Measurements from ENCODE around the gene CCDC9.
A peak's percentile ranks its signal among the peaks of the same experiment; 100 is the strongest.
"Not testable (repeated sequence)": the region's sequence is repeated elsewhere in the genome, so short reads cannot be mapped to it uniquely, and the experiment has no call there.

Gene CCDC9

DNA sequence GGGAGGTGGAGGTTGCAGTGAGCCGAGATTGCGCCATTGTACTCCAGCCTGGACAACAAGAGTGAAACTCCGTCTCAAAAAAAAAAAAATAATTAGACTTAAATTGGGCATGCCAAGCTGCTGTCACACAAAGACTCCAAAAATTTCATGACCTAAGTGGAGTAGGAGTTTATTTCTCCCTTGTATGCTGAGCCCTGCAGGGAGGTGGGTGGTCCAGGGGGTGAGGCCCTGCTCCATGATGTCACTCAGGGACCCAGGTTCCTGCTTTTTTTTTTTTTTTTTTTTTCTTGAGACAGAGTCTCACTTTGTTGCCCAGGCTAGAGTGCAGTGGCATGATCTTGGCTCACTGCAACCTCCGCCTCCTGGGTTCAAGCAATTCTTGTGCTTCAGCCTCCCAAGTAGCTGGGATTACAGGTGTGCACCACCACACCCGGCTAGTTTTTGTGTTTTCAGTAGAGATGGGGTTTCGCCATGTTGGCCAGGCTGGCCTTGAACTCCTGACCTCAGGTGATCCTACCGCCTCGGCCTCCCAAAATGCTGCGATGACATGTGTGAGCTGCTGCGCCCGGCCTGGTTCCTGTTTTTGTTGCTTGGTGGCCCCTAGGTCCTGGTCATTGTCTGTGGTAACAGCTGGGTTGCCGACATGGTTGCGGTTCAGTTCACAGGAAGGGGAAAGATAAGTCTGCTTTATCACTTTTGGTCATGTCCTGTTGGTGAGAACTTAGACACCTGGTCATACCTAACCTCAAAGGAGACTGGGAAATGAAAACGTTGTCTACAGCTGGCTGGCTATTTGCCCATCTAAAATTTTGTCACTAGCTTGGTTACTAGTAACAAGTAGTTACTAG is 5.8 kb downstream of the CCDC9 start:
- not testable (repeated sequence) for DNase-seq (ENCODE audit: low read depth)

DNA sequence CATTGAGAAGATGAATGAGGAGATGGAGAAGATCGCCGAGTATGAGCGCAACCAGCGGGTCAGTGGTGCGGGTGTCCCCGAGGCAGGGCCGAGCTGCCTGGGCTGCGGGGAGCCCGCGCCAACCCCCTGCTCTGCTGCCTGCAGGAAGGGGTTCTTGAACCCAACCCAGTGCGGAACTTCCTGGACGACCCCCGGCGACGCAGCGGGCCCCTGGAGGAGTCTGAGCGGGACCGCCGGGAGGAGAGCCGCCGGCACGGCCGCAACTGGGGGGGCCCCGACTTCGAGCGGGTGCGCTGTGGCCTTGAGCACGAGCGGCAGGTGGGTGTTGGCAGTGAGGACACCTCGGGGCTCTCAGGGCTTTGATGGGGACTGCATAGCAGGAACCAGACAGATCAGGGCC is 8.3 kb downstream of the CCDC9 start:
- DNase-seq (ENCODE audit: low read depth) = no peak

- no peak for DNase-seq (ENCODE audit: low read depth)
Measured at GRCh38 chr19:47266401-47266941, 10.1 kb downstream of the CCDC9 start.

DNA sequence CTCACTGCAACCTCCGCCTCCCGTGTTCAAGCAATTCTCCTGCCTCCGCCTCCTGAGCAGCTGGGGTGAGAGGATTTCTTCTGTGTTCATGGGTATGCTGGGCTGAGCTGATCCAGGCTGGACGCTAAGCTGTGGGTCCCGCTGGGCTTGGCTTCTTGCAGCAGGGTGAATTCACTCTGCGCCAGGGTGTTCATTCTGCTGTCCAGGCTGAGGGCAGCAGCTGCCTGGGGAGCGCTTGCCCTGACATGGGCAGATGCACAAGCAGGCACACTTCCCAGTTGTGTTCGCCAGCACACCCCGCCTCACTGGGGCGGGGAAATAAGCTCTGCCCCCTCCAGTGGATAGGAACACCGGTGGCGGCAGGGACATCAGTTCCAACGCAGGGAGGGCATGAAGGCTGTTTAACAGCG is 11.0 kb downstream of the CCDC9 start:
- DNase-seq (ENCODE audit: low read depth) = no peak

DNA sequence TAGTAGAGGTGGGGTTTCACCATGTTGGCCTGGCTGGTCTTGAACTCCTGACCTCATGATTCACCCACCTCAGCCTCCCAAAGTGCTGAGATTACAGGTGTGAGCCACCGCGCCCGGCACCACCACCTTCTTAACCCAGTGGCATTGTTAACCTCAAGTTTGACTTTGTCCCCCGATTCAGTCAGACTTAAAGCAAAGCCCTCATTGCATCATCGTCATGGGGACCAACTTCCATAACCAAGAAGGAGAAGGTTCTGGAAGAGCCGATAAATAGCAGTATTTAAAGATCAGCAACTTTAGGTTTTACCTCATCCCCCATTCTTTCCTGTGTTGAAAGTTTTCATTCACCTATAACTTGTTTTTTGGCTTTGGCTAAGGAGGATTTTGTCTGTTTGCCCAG is 11.7 kb downstream of the CCDC9 start:
- no peak for DNase-seq (ENCODE audit: low read depth)

- no peak for DNase-seq (ENCODE audit: low read depth)
Measured at GRCh38 chr19:47269596-47269995, 13.3 kb downstream of the CCDC9 start.

GRCh38 chr19:47270408-47270807 is 14.1 kb downstream of the CCDC9 start:
- DNase-seq (ENCODE audit: low read depth) = no peak

DNA sequence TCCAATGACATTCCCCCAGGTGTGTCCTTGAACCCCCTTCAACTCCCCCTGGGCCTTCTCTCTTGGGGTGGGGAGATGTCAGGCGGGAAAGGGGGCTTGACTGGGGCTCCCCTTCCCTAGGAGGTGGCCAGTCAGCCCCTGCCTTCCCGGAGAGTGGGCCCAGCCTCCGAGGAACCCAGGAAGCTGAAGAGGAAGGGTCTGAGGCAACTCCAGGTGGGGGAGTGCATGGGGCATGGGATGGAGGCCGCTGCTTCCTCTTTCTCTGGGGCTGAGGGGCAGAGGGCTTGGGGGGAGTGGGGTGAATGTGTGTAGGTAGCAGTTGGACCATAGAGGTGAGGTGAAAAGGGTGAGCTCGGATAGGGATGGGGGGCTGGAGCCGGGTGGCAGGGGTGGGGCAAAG is 15.6 kb downstream of the CCDC9 start:
- DNase-seq (ENCODE audit: low read depth) = no peak

- no peak for DNase-seq (ENCODE audit: low read depth)
Measured at GRCh38 chr19:47272448-47273312, 16.4 kb downstream of the CCDC9 start.

GRCh38 chr19:47273313-47274070 is 17.2 kb downstream of the CCDC9 start:
- peak; percentile 84 for DNase-seq (ENCODE audit: low read depth)

DNA sequence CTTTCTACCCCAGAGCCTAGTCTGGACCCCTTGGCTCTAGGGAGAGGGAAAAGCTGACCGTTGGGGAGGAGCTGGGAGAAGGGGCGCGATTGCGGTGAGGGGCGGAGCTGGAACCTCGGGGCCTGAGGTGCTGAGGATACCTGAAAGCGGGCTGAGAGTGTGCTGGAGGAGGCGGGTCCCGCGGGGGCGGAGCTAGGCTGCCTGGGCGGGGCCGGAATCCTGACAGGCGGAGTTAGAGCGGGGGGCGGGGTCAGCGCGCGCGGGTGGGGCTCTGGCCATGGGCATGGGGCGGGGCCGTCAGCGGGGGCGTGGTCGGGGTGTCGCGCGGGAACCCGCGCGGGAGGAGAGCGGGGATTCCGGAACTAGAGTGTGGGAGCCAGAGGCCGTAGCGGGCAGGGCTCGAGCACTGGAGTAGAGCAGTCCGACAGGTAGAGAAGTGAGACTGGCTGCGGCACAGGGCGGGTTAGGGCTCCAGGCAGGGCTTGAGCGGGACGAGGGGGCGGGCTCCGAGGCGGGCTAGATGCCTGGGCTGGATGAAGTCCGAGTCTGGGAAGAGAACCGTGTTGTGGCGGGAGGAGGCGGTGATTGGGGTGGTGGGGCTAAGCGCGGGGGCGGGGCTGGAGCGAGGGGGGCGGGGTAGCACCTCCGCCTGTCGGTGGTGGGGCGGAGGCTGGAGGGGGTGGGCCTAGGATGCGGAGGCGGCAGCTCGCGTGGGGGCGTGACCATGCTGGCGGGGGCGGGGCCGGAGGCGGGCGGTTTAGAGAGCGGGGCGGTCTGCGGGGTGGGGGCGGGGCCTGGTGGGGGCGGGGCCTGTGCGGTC is 18.0 kb downstream of the CCDC9 start, which contains the start of gene INAFM1:
Gene INAFM1 (plus strand): TSS at position 815 of the 820 bp plus-strand sequence. CDS start 35 bp downstream, outside the sequence.
- peak; percentile 97 for DNase-seq (ENCODE audit: low read depth)

GRCh38 chr19:47274891-47275761 is 18.8 kb downstream of the CCDC9 start:
- no peak for DNase-seq (ENCODE audit: low read depth)

- no peak for DNase-seq (ENCODE audit: low read depth)
Measured at GRCh38 chr19:47275791-47276461, 19.6 kb downstream of the CCDC9 start.

DNA sequence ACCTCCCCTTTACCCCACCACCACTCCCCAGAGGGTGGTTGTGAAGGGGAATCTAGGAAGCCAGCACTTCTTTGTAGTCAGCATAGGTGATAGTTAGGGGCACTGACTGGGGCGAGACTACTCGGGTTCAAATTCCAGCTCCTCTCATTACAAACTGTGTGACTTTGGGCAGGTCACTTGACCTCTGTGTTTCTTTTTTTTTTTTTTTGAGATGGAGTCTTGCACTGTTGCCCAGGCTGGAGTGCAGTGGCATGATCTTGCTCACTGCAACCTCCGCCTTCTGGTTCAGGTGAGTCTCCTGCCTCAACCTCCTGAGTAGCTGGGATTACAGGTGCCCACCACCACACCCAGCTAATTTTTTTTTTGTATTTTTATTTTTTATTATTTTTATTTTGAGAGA is 20.2 kb downstream of the CCDC9 start:
- DNase-seq (ENCODE audit: low read depth) = not testable (repeated sequence)

GRCh38 chr19:47280183-47280797 is 24.0 kb downstream of the CCDC9 start:
- DNase-seq (ENCODE audit: low read depth) = peak; percentile 47

DNA sequence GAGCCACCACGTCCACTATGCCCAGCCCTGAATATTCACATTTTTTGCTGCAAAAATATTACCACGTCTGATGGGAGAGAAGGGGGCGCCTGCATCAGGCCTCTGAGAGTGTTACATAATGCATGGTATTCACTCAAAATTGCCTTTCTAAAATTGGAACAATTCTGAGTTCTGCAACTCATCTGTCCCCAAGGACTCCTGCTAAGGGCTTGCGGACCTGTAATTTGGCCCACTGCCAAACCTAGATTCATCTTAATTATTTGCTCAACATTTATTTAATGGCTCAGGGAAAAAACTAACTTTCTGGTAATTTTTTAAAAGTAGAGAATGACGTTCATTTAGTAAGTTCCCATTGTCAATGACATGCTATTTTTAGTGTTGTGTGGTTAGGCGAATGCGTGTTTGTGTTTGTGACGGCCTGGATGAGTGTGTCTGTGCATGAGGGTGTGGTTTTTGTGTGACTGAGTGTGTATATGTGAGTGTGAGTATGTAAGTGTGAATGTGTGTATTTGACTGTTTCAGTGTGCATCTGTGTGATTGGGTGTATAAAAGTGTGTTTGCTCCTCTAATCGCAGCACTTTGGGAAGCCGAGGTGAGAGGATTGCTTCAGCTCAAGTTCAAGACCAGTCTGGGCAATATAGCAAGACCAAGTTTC is 27.2 kb downstream of the CCDC9 start:
- DNase-seq (ENCODE audit: low read depth) = no peak

DNA sequence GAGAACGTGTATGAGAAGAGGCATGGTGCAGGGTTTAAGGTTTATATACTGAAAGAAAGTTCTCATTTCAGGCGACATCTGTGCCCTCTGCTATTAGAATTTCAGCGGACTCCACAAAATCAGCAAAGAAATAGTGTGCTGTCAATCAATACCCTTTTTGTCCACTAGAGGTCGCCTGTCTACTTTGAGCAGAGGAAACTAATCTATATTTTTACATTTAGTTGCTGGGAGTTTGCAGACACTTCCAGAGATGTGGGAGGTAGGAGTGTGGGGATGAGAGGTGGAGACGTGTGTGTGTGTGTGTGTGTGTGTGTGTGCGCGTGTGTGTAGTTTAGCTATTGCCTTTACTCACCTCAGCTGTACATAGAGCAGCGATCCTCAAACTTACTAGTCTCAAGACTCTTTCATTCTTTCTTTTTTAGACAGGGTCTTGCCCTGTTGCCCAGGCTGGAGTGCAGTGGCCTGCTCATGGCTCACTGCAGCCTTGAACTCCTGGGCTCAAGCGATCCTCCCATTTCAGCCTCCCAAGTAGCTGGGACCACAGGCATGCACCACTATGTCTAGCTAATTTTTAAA is 28.1 kb downstream of the CCDC9 start:
- peak; percentile 19 for DNase-seq (ENCODE audit: low read depth)

GRCh38 chr19:47296036-47296435 is 39.7 kb downstream of the CCDC9 start:
- DNase-seq (ENCODE audit: low read depth) = peak; percentile 72
